ENCODE measurements around the gene RSBN1L. TPM values are rescaled to one million over a fixed set of nuclear protein-coding genes. Genes with fewer than 3 reads are reported as not detected.

RSBN1L gene
- polyA plus RNA-seq, 1 experiment: 14.0 TPM

DNA sequence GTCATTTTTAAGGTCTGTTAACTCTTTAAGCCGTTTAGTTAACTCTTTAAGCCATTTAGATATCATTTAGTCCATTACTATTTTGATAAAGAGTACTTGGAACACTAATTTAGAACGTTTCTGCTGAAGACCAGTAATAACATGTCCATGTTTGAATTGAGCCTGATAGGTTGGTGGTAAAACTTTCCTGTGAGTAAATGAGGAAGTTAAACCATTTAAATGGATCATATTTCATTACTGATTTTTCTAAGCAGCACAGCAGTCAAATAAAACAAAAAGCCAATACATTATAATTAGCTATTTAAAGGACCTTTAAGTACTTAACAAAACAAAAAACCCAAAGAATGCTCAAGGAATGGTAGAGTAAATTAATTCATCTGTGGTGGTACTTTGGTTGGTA lies 131.7 kb downstream of the RSBN1L start:
- TF ChIP-seq, protein P1, sequence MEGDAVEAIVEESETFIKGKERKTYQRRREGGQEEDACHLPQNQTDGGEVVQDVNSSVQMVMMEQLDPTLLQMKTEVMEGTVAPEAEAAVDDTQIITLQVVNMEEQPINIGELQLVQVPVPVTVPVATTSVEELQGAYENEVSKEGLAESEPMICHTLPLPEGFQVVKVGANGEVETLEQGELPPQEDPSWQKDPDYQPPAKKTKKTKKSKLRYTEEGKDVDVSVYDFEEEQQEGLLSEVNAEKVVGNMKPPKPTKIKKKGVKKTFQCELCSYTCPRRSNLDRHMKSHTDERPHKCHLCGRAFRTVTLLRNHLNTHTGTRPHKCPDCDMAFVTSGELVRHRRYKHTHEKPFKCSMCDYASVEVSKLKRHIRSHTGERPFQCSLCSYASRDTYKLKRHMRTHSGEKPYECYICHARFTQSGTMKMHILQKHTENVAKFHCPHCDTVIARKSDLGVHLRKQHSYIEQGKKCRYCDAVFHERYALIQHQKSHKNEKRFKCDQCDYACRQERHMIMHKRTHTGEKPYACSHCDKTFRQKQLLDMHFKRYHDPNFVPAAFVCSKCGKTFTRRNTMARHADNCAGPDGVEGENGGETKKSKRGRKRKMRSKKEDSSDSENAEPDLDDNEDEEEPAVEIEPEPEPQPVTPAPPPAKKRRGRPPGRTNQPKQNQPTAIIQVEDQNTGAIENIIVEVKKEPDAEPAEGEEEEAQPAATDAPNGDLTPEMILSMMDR (IDR thresholded peaks at IDR 0.05; ENCODE audit: low read depth, low read length): no peak
- Histone ChIP-seq H3K4me3 (ENCODE audit: low read depth, low read length) (no peak overlapping the region), H3K27ac (ENCODE audit: low read depth, low read length) (no peak overlapping the region), H3K27me3 (ENCODE audit: control insufficient read depth, insufficient read depth, low read length) (no peaks in the 10 kb centered on the region), H3K9me3 (ENCODE audit: control insufficient read depth, insufficient read depth, low read length) (no peaks in the 10 kb centered on the region; the same call in 1 of the 2 replicates)
- CTCF ChIA-PET: interaction anchor here (0.7 to 0.8 kb wide), 2 partner anchors 68 to 176 kb away, joined by 3 to 4 read pairs; no protein-coding TSS in a partner anchor
- POLR2A ChIA-PET: no interaction called here
- DNase-seq (ENCODE audit: low read depth, low spot score): no peak

DNA sequence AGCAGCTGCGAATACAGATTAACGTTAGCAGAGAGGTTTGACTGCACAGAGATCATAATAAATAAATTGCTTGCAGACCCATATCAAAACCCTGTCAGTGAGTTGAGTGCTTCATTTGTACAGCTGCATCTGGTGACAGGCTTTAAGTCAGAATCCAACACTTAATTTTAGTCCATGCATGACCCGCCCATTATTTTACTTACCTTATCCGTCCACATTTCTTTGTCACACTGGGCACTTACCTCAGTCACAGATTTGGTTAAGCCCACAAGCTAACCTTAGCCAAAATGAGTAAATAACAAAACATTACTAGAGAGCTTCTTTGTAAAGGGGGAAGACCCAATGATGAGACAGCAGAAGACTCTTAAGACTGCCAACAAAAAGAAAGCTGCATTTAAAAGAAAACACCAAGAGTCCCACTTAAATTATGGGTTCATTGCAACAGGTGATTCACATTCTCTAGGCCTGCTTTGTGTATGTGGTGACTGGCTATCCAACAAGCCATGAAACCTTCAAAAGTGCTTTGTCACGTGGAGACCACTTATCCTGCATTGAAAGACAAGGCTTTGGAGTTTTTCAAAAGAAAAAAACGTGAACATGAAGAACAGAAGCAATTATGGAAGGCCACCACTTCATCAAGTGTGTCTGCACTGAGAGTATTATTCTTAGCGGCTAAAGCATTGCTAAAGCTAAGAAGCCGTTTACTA lies 134.5 kb downstream of the RSBN1L start:
- CTCF ChIA-PET: interaction anchor here (1.8 kb wide), 1 partner anchor 179 kb away, joined by 4 read pairs; no protein-coding TSS in a partner anchor
- no peak overlapping the region for H3K27ac ChIP-seq (ENCODE audit: low read depth, low read length)
- TF ChIP-seq, protein P1 (IDR thresholded peaks at IDR 0.05; ENCODE audit: low read depth, low read length): no peak
- no peaks in the 10 kb centered on the region for H3K9me3 ChIP-seq (ENCODE audit: control insufficient read depth, insufficient read depth, low read length)
- POLR2A ChIA-PET: interaction anchor here (1.1 kb wide), 1 partner anchor 32 kb away, joined by 3 read pairs; the partner anchor contains the start of genes PHTF2 and TMEM60
- DNase-seq (ENCODE audit: low read depth, low spot score): no peak
- H3K27me3 ChIP-seq (ENCODE audit: control insufficient read depth, insufficient read depth, low read length): no peaks in the 10 kb centered on the region
- H3K4me3 ChIP-seq (ENCODE audit: low read depth, low read length): no peak overlapping the region

DNA sequence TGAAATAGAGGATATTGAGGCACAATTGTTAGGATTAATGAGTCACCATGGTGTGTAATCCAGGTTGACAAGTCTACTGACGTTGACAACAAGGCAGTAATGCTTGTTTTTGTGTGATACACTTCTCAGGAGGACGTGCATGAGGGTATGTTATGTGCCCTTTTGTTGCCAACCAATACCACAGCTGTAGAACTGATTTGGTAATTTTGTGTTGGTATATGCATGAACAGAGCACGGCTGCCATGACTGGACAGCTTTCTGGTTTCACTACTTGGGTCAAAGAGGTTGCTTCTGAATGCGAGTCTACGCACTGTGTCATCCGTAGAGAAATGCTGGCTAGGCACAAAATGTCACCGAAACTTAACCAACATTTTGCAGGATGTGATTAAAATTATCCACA lies 135.2 kb downstream of the RSBN1L start:
- H3K27me3 ChIP-seq (ENCODE audit: control insufficient read depth, insufficient read depth, low read length): no peaks in the 10 kb centered on the region
- no peaks in the 10 kb centered on the region for H3K9me3 ChIP-seq (ENCODE audit: control insufficient read depth, insufficient read depth, low read length)
- TF ChIP-seq, protein P1 (IDR thresholded peaks at IDR 0.05; ENCODE audit: low read depth, low read length): no peak
- ChIA-PET POLR2A (interaction anchor here (0.6 to 1.1 kb wide), 2 partner anchors 33 to 101 kb away, joined by 3 read pairs; partner anchors contain the start of genes PHTF2 and TMEM60), CTCF (interaction anchor here (1.8 kb wide), 1 partner anchor 180 kb away, joined by 4 read pairs; no protein-coding TSS in a partner anchor)
- no peak overlapping the region for H3K27ac ChIP-seq (ENCODE audit: low read depth, low read length)
- no peak overlapping the region for H3K4me3 ChIP-seq (ENCODE audit: low read depth, low read length)
- DNase-seq (ENCODE audit: low read depth, low spot score): no peak

DNA sequence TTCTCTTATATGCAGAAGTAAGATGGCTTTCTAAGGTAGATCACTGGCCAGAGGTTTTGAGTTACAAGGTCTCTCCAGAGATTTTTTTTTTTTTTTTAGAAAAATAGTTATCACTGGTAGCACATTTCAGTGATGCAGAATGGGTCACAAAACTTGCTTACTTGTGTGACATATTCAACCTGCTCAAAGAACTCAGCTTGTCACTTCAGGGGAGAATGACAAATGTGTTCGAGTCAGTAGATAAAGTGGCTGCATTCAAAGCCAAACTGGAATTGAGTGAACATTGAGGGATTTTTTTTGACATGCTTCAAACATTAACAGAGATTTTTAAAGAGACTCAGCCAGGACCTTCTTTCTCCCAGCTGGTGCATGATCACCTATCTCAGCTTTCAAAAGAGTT lies 135.7 kb downstream of the RSBN1L start:
- DNase-seq (ENCODE audit: low read depth, low spot score): no peak
- Histone ChIP-seq H3K27ac (ENCODE audit: low read depth, low read length) (no peak overlapping the region), H3K4me3 (ENCODE audit: low read depth, low read length) (no peak overlapping the region), H3K9me3 (ENCODE audit: control insufficient read depth, insufficient read depth, low read length) (no peaks in the 10 kb centered on the region), H3K27me3 (ENCODE audit: control insufficient read depth, insufficient read depth, low read length) (no peaks in the 10 kb centered on the region)
- ChIA-PET CTCF (interaction anchor here (1.8 kb wide), 1 partner anchor 180 kb away, joined by 4 read pairs; no protein-coding TSS in a partner anchor), POLR2A (interaction anchor here (0.6 to 1.1 kb wide), 2 partner anchors 33 to 100 kb away, joined by 3 read pairs; partner anchors contain the start of genes PHTF2 and TMEM60)
- TF ChIP-seq, protein P1 (IDR thresholded peaks at IDR 0.05; ENCODE audit: low read depth, low read length): no peak

Other genes starting within 250 kb of the RSBN1L start
- 41.4 and 45.3 TPM in 2 replicates for gene PTPN12, start 159.2 kb upstream of the RSBN1L start, polyA plus RNA-seq (2011; rRNA removed)
- gene TMEM60, start 102.0 kb downstream of the RSBN1L start, polyA plus RNA-seq (2011; rRNA removed): 31.6 and 43.1 TPM in 2 replicates
- gene PHTF2, start 102.3 kb downstream of the RSBN1L start, polyA plus RNA-seq (2011; rRNA removed): 44.5 and 60.1 TPM in 2 replicates

Measured in AG04450 (cell line).